Measurements from ENCODE around the gene FABP7. TPM values are rescaled to one million over a fixed set of nuclear protein-coding genes. Genes with fewer than 3 reads are reported as not detected.

The FABP7 gene
- total RNA-seq, 1 experiment from 2014 or later: not detected

GRCh38 chr6:122800906-122801305 is 21.4 kb downstream of the FABP7 start (continued):
- TF ChIP-seq REST (IDR thresholded peaks at IDR 0.05; ENCODE audit: low read depth): no peak
- TF ChIP-seq CEBPB (IDR thresholded peaks at IDR 0.05; ENCODE audit: low read depth): no peak
- no peak for TF ChIP-seq TCF7L2 (IDR thresholded peaks at IDR 0.05; ENCODE audit: borderline replicate concordance, extremely low read depth, insufficient read depth, insufficient read length)
- TF ChIP-seq POLR2AphosphoS5 (IDR thresholded peaks at IDR 0.05; ENCODE audit: low read depth, low read length): no peak
- no peak for TF ChIP-seq CBX3 (IDR thresholded peaks at IDR 0.05; ENCODE audit: low read depth)
- no peak for TF ChIP-seq JUND (IDR thresholded peaks at IDR 0.05)
- TF ChIP-seq EZH2phosphoT487 (IDR thresholded peaks at IDR 0.05; ENCODE audit: borderline replicate concordance): no peak
- no peak for TF ChIP-seq RAD21 (IDR thresholded peaks at IDR 0.05; ENCODE audit: low read depth)

- no peaks in the 10 kb centered on the region for H3K9me2 ChIP-seq (ENCODE audit: insufficient read depth)
- H3K4me2 ChIP-seq (ENCODE audit: low read length): no peak overlapping the region
- H3K9ac ChIP-seq (ENCODE audit: low read length): no peak overlapping the region
- no peaks in the 10 kb centered on the region for H3K79me2 ChIP-seq (ENCODE audit: insufficient read depth, low read length)
- ATAC-seq (no peak), DNase-seq (ENCODE audit: low read depth, low spot score) (no peak)
- no peaks in the 10 kb centered on the region for H3K27me3 ChIP-seq (ENCODE audit: insufficient read depth, low read length)
- intact Hi-C loops (cut with micrococcal nuclease): no loop called here
- H2AFZ ChIP-seq (ENCODE audit: low read depth, low read length, poor library complexity, severe bottlenecking): no peak overlapping the region
- H3K9me3 ChIP-seq (ENCODE audit: control insufficient read depth in 1 of 2, insufficient read depth in 1 of 2, low read depth in 1 of 2, low read length in 2 of 2): no peaks in the 10 kb centered on the region
- no peaks in the 10 kb centered on the region for H3K36me3 ChIP-seq (ENCODE audit: control insufficient read depth in 1 of 2, insufficient read depth in 2 of 2, low read length in 2 of 2)
- BruUV-seq (replicated peaks): no TSS peak
- RAD21 ChIA-PET (ENCODE audit: low non-redundant PET in 1 of 2, low total read pairs in 2 of 2, uncharacterized antibody in 2 of 2, unreplicated experiment in 2 of 2): no interaction called here
- CTCF ChIA-PET: no interaction called here
- no peak overlapping the region for H3K27ac ChIP-seq (ENCODE audit: low read depth, low read length)
- no peaks in the 10 kb centered on the region for H4K20me1 ChIP-seq (ENCODE audit: insufficient read depth)
- no peak overlapping the region for H3K4me3 ChIP-seq (replicated peaks in 1 of 2; ENCODE audit: low read depth in 1 of 2, low read length in 2 of 2)
- POLR2A ChIA-PET: no interaction called here
- peaks cover 3 to 34% of the 10 kb centered on the region in 2 experiments for H3K4me1 ChIP-seq (ENCODE audit: control insufficient read depth in 1 of 2, insufficient read depth in 2 of 2, low read length in 2 of 2)
- no peak for TF ChIP-seq CEBPB (IDR thresholded peaks at IDR 0.05; ENCODE audit: low read depth)
- no peak for TF ChIP-seq ZNF274 (IDR thresholded peaks at IDR 0.05; ENCODE audit: low read depth, low read length)
- no peak for TF ChIP-seq REST (IDR thresholded peaks at IDR 0.05; ENCODE audit: low read depth)
- no peak for TF ChIP-seq EZH2phosphoT487 (IDR thresholded peaks at IDR 0.05; ENCODE audit: borderline replicate concordance)
- TF ChIP-seq MAX (IDR thresholded peaks at IDR 0.05): no peak
- no peak for TF ChIP-seq SP1 (IDR thresholded peaks at IDR 0.05; ENCODE audit: low read depth)
- TF ChIP-seq EGR1 (IDR thresholded peaks at IDR 0.05; ENCODE audit: low read depth): no peak
- no peak for TF ChIP-seq JUND (IDR thresholded peaks at IDR 0.05)
- no peak for TF ChIP-seq POLR2AphosphoS5 (IDR thresholded peaks at IDR 0.05; ENCODE audit: low read depth, low read length)
- no peak for TF ChIP-seq SRF (IDR thresholded peaks at IDR 0.05; ENCODE audit: low read depth)
- TF ChIP-seq RAD21 (IDR thresholded peaks at IDR 0.05; ENCODE audit: low read depth): no peak
- no peak for TF ChIP-seq FOSL1 (IDR thresholded peaks at IDR 0.05; ENCODE audit: low read depth)
Observed at GRCh38 chr6:122801397-122801796, 21.9 kb downstream of the FABP7 start.
